Prostate gland (tissue), 2 donors: ENCODE measurements around the gene OTUD4.

ENCODE experiments used
- CTCF ChIP-seq, 4 experiments: fragments of 200-600 bp in 2 of 4; fragments of 450-650 bp in 2 of 4; sonication (generic) in 2 of 4; IDR thresholded peaks; 1 replicate in 3 of 4; 2 replicates in 1 of 4; pipeline ENCODE4 v1.5.1; 2016 to 2019; ENCODE audit warnings: antibody characterized with exemption in 4 of 4, mild to moderate bottlenecking in 2 of 4, moderate library complexity in 2 of 4
- POLR2A ChIP-seq: fragments of 450-650 bp; IDR thresholded peaks from one replicate; pipeline ENCODE4 v1.6.1; 2016; ENCODE audit warnings: antibody characterized with exemption, mild to moderate bottlenecking
- POLR2AphosphoS5 ChIP-seq: sonication (generic); formaldehyde crosslinking; IDR thresholded peaks from one replicate; pipeline ENCODE4 v1.6.1; 2017; ENCODE audit warnings: antibody characterized with exemption

DNA sequence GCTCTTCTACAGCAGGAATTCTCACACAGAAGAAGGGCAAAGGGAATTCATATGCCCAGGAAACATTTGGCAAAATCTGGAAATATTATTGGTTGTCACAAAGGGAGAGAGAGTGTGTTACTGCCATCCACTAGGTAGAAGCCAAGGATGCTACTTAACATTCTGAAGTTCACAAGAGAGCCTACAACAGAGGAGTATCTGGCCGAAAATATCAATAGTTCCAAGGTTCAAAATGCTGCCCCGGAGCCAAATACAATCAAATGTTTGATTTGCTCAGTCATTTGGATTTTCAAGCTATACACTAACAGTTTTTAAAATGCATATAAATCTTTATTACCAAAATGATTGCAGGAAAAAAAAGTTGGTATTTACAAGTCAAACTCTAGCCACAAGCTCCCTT lies 18.8 kb downstream of the OTUD4 start:
- TF ChIP-seq CTCF (IDR thresholded peaks at IDR 0.05) = no peak
- TF ChIP-seq POLR2AphosphoS5 = no peak
- TF ChIP-seq POLR2A = no peak
